Measurements from ENCODE around the gene B3GLCT. TPM values are rescaled to one million over a fixed set of nuclear protein-coding genes. Genes with fewer than 3 reads are reported as not detected.
"Not testable (repeated sequence)": the region's sequence is repeated elsewhere in the genome, so short reads cannot be mapped to it uniquely, and the experiment has no call there.

Gene B3GLCT
- total and polyA plus RNA-seq, 4 donors, result 16.3 to 30.9 (median 23.0) TPM

GRCh38 chr13:31166591-31166990 is 33.2 kb upstream of the B3GLCT start:
- no peaks in the 10 kb centered on the region for H3K27me3 ChIP-seq (ENCODE audit: control insufficient read depth, insufficient read depth, low read length)
- H3K9me3 ChIP-seq (ENCODE audit: control insufficient read depth, insufficient read depth, low read length), result no peaks in the 10 kb centered on the region
- DNase-seq (ENCODE audit: low read depth in 4 of 6, low spot score in 6 of 6), result no peak
- no peak overlapping the region for H3K4me3 ChIP-seq (ENCODE audit: low read depth, low read length)
- no CpG with 5 or more reads among the region's 3 CpGs for WGBS (ENCODE audit: insufficient coverage)
- H3K36me3 ChIP-seq (ENCODE audit: control insufficient read depth, insufficient read depth, low read length), result no peaks in the 10 kb centered on the region
- no peaks in the 10 kb centered on the region for H3K4me1 ChIP-seq (ENCODE audit: control insufficient read depth, insufficient read depth, low read length)
- H3K27ac ChIP-seq (ENCODE audit: low read depth, low read length), result no peak overlapping the region

GRCh38 chr13:31167490-31167889 is 32.3 kb upstream of the B3GLCT start:
- DNase-seq (ENCODE audit: low read depth in 4 of 6, low spot score in 6 of 6), result no peak
- H3K4me1 ChIP-seq (ENCODE audit: control insufficient read depth, insufficient read depth, low read length), result no peaks in the 10 kb centered on the region
- no peak overlapping the region for H3K27ac ChIP-seq (ENCODE audit: low read depth, low read length)
- no peak overlapping the region for H3K4me3 ChIP-seq (ENCODE audit: low read depth, low read length)
- H3K27me3 ChIP-seq (ENCODE audit: control insufficient read depth, insufficient read depth, low read length), result no peaks in the 10 kb centered on the region
- H3K9me3 ChIP-seq (ENCODE audit: control insufficient read depth, insufficient read depth, low read length), result no peaks in the 10 kb centered on the region
- no peaks in the 10 kb centered on the region for H3K36me3 ChIP-seq (ENCODE audit: control insufficient read depth, insufficient read depth, low read length)

GRCh38 chr13:31168166-31168565 is 31.6 kb upstream of the B3GLCT start:
- H3K36me3 ChIP-seq (ENCODE audit: control insufficient read depth, insufficient read depth, low read length), result no peaks in the 10 kb centered on the region
- H3K4me3 ChIP-seq (ENCODE audit: low read depth, low read length), result no peak overlapping the region
- H3K4me1 ChIP-seq (ENCODE audit: control insufficient read depth, insufficient read depth, low read length), result no peaks in the 10 kb centered on the region
- no CpG with 5 or more reads among the region's 2 CpGs for WGBS (ENCODE audit: insufficient coverage)
- DNase-seq (ENCODE audit: low read depth in 4 of 6, low spot score in 6 of 6), result no peak
- no peaks in the 10 kb centered on the region for H3K9me3 ChIP-seq (ENCODE audit: control insufficient read depth, insufficient read depth, low read length)
- no peak overlapping the region for H3K27ac ChIP-seq (ENCODE audit: low read depth, low read length)
- no peaks in the 10 kb centered on the region for H3K27me3 ChIP-seq (ENCODE audit: control insufficient read depth, insufficient read depth, low read length)

DNA sequence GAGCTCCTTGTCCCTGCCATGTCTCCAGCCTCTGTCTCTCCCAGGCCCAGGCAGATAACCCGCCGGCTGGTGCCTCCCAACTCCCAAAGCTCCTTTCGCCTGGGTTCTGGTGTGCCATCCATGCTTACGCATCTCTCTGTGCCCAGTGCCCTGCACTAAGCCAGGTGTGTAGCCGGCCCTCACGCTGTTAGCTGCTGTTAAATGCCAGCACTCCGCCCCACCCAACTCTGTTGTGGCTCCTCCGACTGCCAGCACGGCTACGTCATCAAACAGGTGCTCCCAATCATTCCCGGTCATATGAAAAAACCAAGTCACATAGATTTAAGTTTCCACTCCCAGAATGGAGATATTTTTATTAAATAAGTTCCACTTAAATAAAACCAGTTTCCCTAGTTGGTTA is 31.0 kb upstream of the B3GLCT start:
- Histone ChIP-seq H3K36me3 (ENCODE audit: control insufficient read depth, insufficient read depth, low read length) (no peaks in the 10 kb centered on the region), H3K27ac (ENCODE audit: low read depth, low read length) (no peak overlapping the region), H3K4me3 (ENCODE audit: low read depth, low read length) (no peak overlapping the region), H3K4me1 (ENCODE audit: control insufficient read depth, insufficient read depth, low read length) (no peaks in the 10 kb centered on the region), H3K9me3 (ENCODE audit: control insufficient read depth, insufficient read depth, low read length) (no peaks in the 10 kb centered on the region), H3K27me3 (ENCODE audit: control insufficient read depth, insufficient read depth, low read length) (no peaks in the 10 kb centered on the region)
- DNase-seq (ENCODE audit: low read depth in 4 of 6, low spot score in 6 of 6), result no peak
- WGBS (ENCODE audit: insufficient coverage), result 85% methylated on average over 7 of the region's 11 CpGs

DNA sequence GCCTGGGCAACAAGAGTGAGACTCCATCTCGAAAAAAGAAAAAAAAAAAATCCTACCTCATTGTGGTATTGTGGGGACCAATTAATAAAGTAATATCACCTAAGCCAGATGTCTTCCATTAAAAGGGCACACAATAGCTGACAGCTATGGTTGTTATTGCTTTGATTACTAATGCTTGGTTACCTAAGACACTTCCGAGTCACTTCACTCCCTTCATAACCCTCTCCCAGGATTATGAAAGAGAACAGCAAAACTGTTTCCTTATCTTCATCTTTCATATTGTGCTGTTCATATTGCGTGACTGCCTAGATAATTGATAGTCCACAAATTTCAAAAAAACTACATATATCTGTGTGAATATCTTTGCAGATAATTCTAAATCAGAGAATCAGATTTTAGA is 27.8 kb upstream of the B3GLCT start:
- WGBS (ENCODE audit: insufficient coverage), result no CpG with 5 or more reads among the region's 3 CpGs
- H3K27ac ChIP-seq (ENCODE audit: low read depth, low read length), result no peak overlapping the region
- DNase-seq (ENCODE audit: low read depth in 4 of 6, low spot score in 6 of 6), result no peak

DNA sequence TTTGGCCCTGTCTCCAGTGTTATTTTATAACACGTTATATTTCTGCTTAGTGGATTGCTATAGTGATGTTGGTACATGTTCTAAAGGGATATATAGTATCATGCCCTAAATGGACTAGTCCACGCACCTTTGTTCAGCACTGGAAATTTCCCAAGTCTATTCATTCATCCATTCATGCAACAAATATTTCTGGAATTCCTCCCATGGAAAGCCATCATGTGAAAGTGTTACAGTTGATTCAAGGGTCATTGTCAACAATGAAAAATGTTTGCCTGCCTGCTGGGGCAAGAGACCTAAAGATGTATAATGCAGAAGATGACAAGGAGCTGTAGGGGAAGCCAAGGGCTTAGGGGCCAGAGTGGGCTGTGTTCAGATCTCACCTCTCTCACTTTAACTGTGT is 27.2 kb upstream of the B3GLCT start:
- no peaks in the 10 kb centered on the region for H3K4me1 ChIP-seq (ENCODE audit: control insufficient read depth, insufficient read depth, low read length)
- no CpG with 5 or more reads among the region's 2 CpGs for whole genome bisulfite sequencing (ENCODE audit: insufficient coverage)
- H3K27ac ChIP-seq (ENCODE audit: low read depth, low read length), result no peak overlapping the region
- H3K36me3 ChIP-seq (ENCODE audit: control insufficient read depth, insufficient read depth, low read length), result no peaks in the 10 kb centered on the region
- no peak for DNase-seq (ENCODE audit: low read depth in 4 of 6, low spot score in 6 of 6)
- no peaks in the 10 kb centered on the region for H3K9me3 ChIP-seq (ENCODE audit: control insufficient read depth, insufficient read depth, low read length)
- H3K4me3 ChIP-seq (ENCODE audit: low read depth, low read length), result no peak overlapping the region
- H3K27me3 ChIP-seq (ENCODE audit: control insufficient read depth, insufficient read depth, low read length), result no peaks in the 10 kb centered on the region

More for the DNA sequence above, 27.8 kb upstream of the B3GLCT start:
- H3K27me3 ChIP-seq (ENCODE audit: control insufficient read depth, insufficient read depth, low read length), result no peaks in the 10 kb centered on the region
- no peaks in the 10 kb centered on the region for H3K36me3 ChIP-seq (ENCODE audit: control insufficient read depth, insufficient read depth, low read length)
- no peaks in the 10 kb centered on the region for H3K4me1 ChIP-seq (ENCODE audit: control insufficient read depth, insufficient read depth, low read length)
- H3K9me3 ChIP-seq (ENCODE audit: control insufficient read depth, insufficient read depth, low read length), result no peaks in the 10 kb centered on the region
- H3K4me3 ChIP-seq (ENCODE audit: low read depth, low read length), result no peak overlapping the region

DNA sequence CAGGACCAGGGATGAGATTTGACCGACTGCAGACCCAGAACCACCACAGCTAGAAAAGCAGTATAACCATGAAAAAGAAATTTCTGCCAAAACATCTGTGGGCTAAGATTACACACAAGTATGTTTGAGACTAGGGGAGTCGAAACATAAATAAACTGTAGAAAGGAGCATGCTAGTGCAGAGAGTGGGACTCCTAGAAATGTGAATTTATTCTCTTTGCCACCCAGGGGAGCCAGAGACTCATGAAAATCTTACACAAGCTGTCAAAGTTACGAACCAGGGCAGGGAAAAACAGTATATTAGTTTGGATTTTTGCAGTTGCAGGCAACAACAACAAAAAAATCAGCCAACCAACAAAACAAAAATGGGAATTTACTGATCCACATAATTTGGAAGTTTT is 25.8 kb upstream of the B3GLCT start:
- Histone ChIP-seq H3K4me3 (ENCODE audit: low read depth, low read length) (no peak overlapping the region), H3K27me3 (ENCODE audit: control insufficient read depth, insufficient read depth, low read length) (no peaks in the 10 kb centered on the region), H3K9me3 (ENCODE audit: control insufficient read depth, insufficient read depth, low read length) (no peaks in the 10 kb centered on the region), H3K27ac (ENCODE audit: low read depth, low read length) (no peak overlapping the region), H3K36me3 (ENCODE audit: control insufficient read depth, insufficient read depth, low read length) (no peaks in the 10 kb centered on the region), H3K4me1 (ENCODE audit: control insufficient read depth, insufficient read depth, low read length) (no peaks in the 10 kb centered on the region)
- peak in 3 of 6 donors; percentile 26 to 81 (median 56) for DNase-seq (ENCODE audit: low read depth in 4 of 6, low spot score in 6 of 6)
- no CpG with 5 or more reads among the region's 3 CpGs for WGBS (ENCODE audit: insufficient coverage)

GRCh38 chr13:31175847-31176532 is 23.8 kb upstream of the B3GLCT start:
- peak in 1 of 6 donors; percentile 16 for DNase-seq (ENCODE audit: low read depth in 4 of 6, low spot score in 6 of 6)
- Histone ChIP-seq H3K4me3 (ENCODE audit: low read depth, low read length) (no peak overlapping the region), H3K9me3 (ENCODE audit: control insufficient read depth, insufficient read depth, low read length) (no peaks in the 10 kb centered on the region), H3K27me3 (ENCODE audit: control insufficient read depth, insufficient read depth, low read length) (no peaks in the 10 kb centered on the region), H3K27ac (ENCODE audit: low read depth, low read length) (no peak overlapping the region), H3K36me3 (ENCODE audit: control insufficient read depth, insufficient read depth, low read length) (no peaks in the 10 kb centered on the region), H3K4me1 (ENCODE audit: control insufficient read depth, insufficient read depth, low read length) (no peaks in the 10 kb centered on the region)
- WGBS (ENCODE audit: insufficient coverage), result 81% methylated on average over 3 of the region's 3 CpGs

DNA sequence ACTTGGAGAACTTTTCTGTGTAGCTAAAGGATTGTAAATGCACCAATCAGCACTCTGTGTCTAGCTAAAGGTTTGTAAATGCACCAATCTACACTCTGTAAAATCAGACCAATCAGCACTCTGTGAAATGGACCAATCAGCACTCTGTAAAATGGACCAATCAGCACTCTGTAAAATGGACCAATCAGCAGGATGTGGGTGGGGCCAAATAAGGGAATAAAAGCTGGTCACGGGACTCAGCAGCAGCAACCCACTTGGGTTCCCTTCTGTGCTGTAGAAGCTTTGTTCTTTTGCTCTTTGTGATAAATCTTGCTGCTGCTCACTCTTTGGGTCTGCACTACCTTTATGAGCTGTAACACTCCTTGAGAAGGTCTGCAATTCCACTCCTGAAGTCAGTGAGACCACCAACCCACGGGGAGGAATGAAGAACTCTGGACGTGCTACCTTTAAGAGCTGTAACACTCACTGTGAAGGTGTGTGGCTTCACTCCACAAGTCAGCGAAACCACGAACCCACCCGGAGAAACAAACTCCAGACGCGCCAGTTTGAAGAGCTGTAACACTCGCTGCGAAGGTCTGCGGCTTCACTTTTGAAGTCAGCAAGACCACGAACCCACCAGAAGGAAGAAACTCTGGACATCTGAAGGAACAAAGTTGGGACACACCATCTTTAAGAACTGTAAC is 21.8 kb upstream of the B3GLCT start:
- H3K27ac ChIP-seq (ENCODE audit: low read depth, low read length); DNase-seq (ENCODE audit: low read depth in 4 of 6, low spot score in 6 of 6); H3K9me3 ChIP-seq (ENCODE audit: control insufficient read depth, insufficient read depth, low read length); H3K27me3 ChIP-seq (ENCODE audit: control insufficient read depth, insufficient read depth, low read length); H3K36me3 ChIP-seq (ENCODE audit: control insufficient read depth, insufficient read depth, low read length); H3K4me1 ChIP-seq (ENCODE audit: control insufficient read depth, insufficient read depth, low read length); H3K4me3 ChIP-seq (ENCODE audit: low read depth, low read length): not testable (repeated sequence)
- 95% methylated on average over 12 of the region's 12 CpGs for WGBS (ENCODE audit: insufficient coverage)

- Histone ChIP-seq H3K27ac (ENCODE audit: low read depth, low read length) (no peak overlapping the region), H3K4me1 (ENCODE audit: control insufficient read depth, insufficient read depth, low read length) (no peaks in the 10 kb centered on the region), H3K27me3 (ENCODE audit: control insufficient read depth, insufficient read depth, low read length) (no peaks in the 10 kb centered on the region), H3K4me3 (ENCODE audit: low read depth, low read length) (no peak overlapping the region), H3K36me3 (ENCODE audit: control insufficient read depth, insufficient read depth, low read length) (no peaks in the 10 kb centered on the region), H3K9me3 (ENCODE audit: control insufficient read depth, insufficient read depth, low read length) (no peaks in the 10 kb centered on the region)
- WGBS (ENCODE audit: insufficient coverage), result 82% methylated on average over 6 of the region's 8 CpGs
- no peak for DNase-seq (ENCODE audit: low read depth in 4 of 6, low spot score in 6 of 6)
Observed at GRCh38 chr13:31179241-31179640, 20.5 kb upstream of the B3GLCT start.
